Adrenal gland (tissue), 12 donors: Measurements from ENCODE around the gene ATP5IF1. TPM values are rescaled to one million over a fixed set of nuclear protein-coding genes. Genes with fewer than 3 reads are reported as not detected.

Experiments
- DNase-seq, 7 donors: peaks; one replicate each; pipeline ENCODE4 v3.0.0-alpha.2; 2019 to 2020
- H3K27ac ChIP-seq, 5 donors: fragments of 200-600 bp; sonication (generic) in 4 of 5; 1 replicate in 3 of 5; 2 replicates in 2 of 5; pipeline versions ENCODE4 v1.5.1 to v1.8.0; 2016 to 2020; ENCODE audit warnings: mild to moderate bottlenecking in 1 of 5
- H3K27me3 ChIP-seq: fragments of 200-600 bp; 2 replicates; pipeline ENCODE4 v1.8.0; 2021
- H3K36me3 ChIP-seq, 2 donors: fragments of 200-600 bp; replicated peaks in 1 of 2; 1 replicate in 1 of 2; 2 replicates in 1 of 2; pipeline versions ENCODE4 v1.5.1 to v1.8.0; 2018 to 2022
- H3K4me1 ChIP-seq, 2 donors: fragments of 200-600 bp; replicated peaks in 1 of 2; 1 replicate in 1 of 2; 2 replicates in 1 of 2; pipeline versions ENCODE4 v1.5.1 to v1.8.0; 2018 to 2021
- H3K4me3 ChIP-seq, 4 donors: fragments of 200-600 bp; sonication (generic) in 3 of 4; one replicate each; pipeline ENCODE4 v1.5.1; 2016 to 2018
- H3K9me3 ChIP-seq, 3 donors: fragments of 200-600 bp; sonication (generic) in 1 of 3; replicated peaks in 1 of 3; 1 replicate in 2 of 3; 2 replicates in 1 of 3; pipeline versions ENCODE4 v1.5.1 to v1.8.0; 2016 to 2021
- CTCF ChIP-seq, 6 experiments: fragments of 450-650 bp in 4 of 6; fragments of 200-600 bp in 2 of 6; sonication (generic) in 1 of 6; IDR thresholded peaks; 1 replicate in 5 of 6; 2 replicates in 1 of 6; pipeline versions ENCODE4 v1.5.1 to v1.8.0; 2016 to 2021; ENCODE audit warnings: antibody characterized with exemption in 6 of 6, mild to moderate bottlenecking in 2 of 6, moderate library complexity in 1 of 6
- POLR2A ChIP-seq, 2 donors: fragments of 450-650 bp; IDR thresholded peaks; one replicate each; pipeline ENCODE4 v1.6.1; 2017; ENCODE audit warnings: antibody characterized with exemption in 2 of 2, mild to moderate bottlenecking in 2 of 2, moderate library complexity in 1 of 2
- WGBS, 4 donors: extraction: QIAGEN DNeasy Blood & Tissue Kit in 2 of 4; methylation state at CpG; one replicate each; pipeline versions ENCODE4 v1.1.5 to v1.1.7; 2013 to 2017; 5-methylcytosine and 5-hydroxymethylcytosine counted together
- intact Hi-C, 2 donors: fragments of 100-400 bp; cut with DNase I; formaldehyde crosslinking; loops; one replicate each; pipeline versions ENCODE4 v1.14.1 to v1.15.0; 2022 to 2023
- polyA plus RNA-seq, 3 donors: library from polyadenylated mRNA; stranded (reverse); fragments of 200-250 nt in 2 of 3; fragments of 350-450 nt in 1 of 3; fragmentation: Illumina TruSeq in 1 of 3; extraction: RNeasy Lipid Tissue Mini Kit (QIAGEN cat#74804) in 1 of 3; gene quantifications; one replicate each; pipeline ENCODE4 v1.2.3, GENCODE V29; 2013 to 2014
- total RNA-seq, 9 donors: library from RNA; depleted of rRNA in 4 of 9; stranded (reverse); fragments of >200 nt in 4 of 9; fragments of 120-200 nt in 1 of 9; fragmentation: NEBNext Ultra II Directional in 1 of 9; extraction: Animal tissue kit (Norgen Biotek cat#: 25700) in 1 of 9; gene quantifications; one replicate each; pipeline versions ENCODE4 v1.1.0 to v1.2.4, GENCODE V29; 2013 to 2023
- donor health status: healthy with polysubstance abuse.
- donor health status: Bipolar disorder and iron deficiency.
- donor health status: DM: yes; HTN: yes; CAD: no.
- donor health status: DM: no; HTN: no; CAD: no.
- donor health status: DM: no; HTN: no; CAD: no.
- donor health status: DM: yes; HTN: yes; CAD: no.

Gene ATP5IF1
- total and polyA plus RNA-seq, 12 donors: 111 to 967 (median 224) TPM

GRCh38 chr1:28257736-28258135 lies 21.8 kb downstream of the ATP5IF1 start:
- Histone ChIP-seq H3K27me3 (no peaks in the 10 kb centered on the region), H3K27ac (no peak overlapping the region), H3K4me3 (no peak overlapping the region), H3K4me1 (peaks cover 14 to 22% of the 10 kb centered on the region in 2 donors), H3K36me3 (no peaks in the 10 kb centered on the region), H3K9me3 (no peaks in the 10 kb centered on the region)
- WGBS, 4 donors: 92 to 95% (median 94%) methylated on average over 4 of the region's 4 CpGs
- intact Hi-C loops: no loop called here
- no peak for TF ChIP-seq POLR2A (IDR thresholded peaks at IDR 0.05)
- no peak for TF ChIP-seq CTCF (IDR thresholded peaks at IDR 0.05)
- no peak for DNase-seq

GRCh38 chr1:28258628-28259251 lies 22.8 kb downstream of the ATP5IF1 start:
- WGBS, 4 donors: 10 to 20% (median 16%) methylated on average over 9 to 12 of the region's 12 CpGs
- peak overlapping the region in 4 of 5 donors; percentile 9 to 86 (median 66) for H3K27ac ChIP-seq
- no peak for DNase-seq
- peak overlapping the region in 1 of 4 donors; percentile 73 for H3K4me3 ChIP-seq
- intact Hi-C loops: no loop called here
- no peaks in the 10 kb centered on the region for H3K27me3 ChIP-seq
- no peaks in the 10 kb centered on the region for H3K9me3 ChIP-seq
- TF ChIP-seq CTCF (IDR thresholded peaks at IDR 0.05) (no peak), POLR2A (IDR thresholded peaks at IDR 0.05) (no peak)
- no peaks in the 10 kb centered on the region for H3K36me3 ChIP-seq
- H3K4me1 ChIP-seq: peaks cover 14 to 22% of the 10 kb centered on the region in 2 donors

- TF ChIP-seq POLR2A (IDR thresholded peaks at IDR 0.05) (peak; percentile 97 to 99), CTCF (IDR thresholded peaks at IDR 0.05) (no peak)
- intact Hi-C loops: no loop called here
- 0% methylated on average over 18 to 76 of the region's 76 CpGs for WGBS, 4 donors
- Histone ChIP-seq H3K27me3 (no peaks in the 10 kb centered on the region), H3K36me3 (no peaks in the 10 kb centered on the region), H3K4me1 (peaks cover 14 to 22% of the 10 kb centered on the region in 2 donors), H3K4me3 (peak within 1 kb of the TSS; percentile 67 to 73 (median 71)), H3K27ac (peak within 1 kb of the TSS; percentile 62 to 87 (median 84)), H3K9me3 (no peaks in the 10 kb centered on the region)
- DNase-seq: peak; percentile 99 to 100 (median 100)
These were observed 23.5 kb downstream of the ATP5IF1 start, which contains the start of gene SESN2 for GRCh38 chr1:28259252-28259933. TSS of gene SESN2 (plus strand) at chr1:28259518. CDS start at chr1:28259848, 330 bp downstream.

- 1 to 10% (median 2%) methylated on average over 6 to 66 of the region's 66 CpGs for WGBS, 4 donors
These were observed 24.2 kb downstream of the ATP5IF1 start for GRCh38 chr1:28259934-28260802.

More at GRCh38 chr1:28259934-28260802, 24.2 kb downstream of the ATP5IF1 start:
- Histone ChIP-seq H3K4me1 (peaks cover 14 to 26% of the 10 kb centered on the region in 2 donors), H3K36me3 (no peaks in the 10 kb centered on the region), H3K27me3 (no peaks in the 10 kb centered on the region), H3K9me3 (no peaks in the 10 kb centered on the region), H3K27ac (peak overlapping the region; percentile 62 to 87 (median 84)), H3K4me3 (peak overlapping the region; percentile 67 to 73 (median 71))
- TF ChIP-seq POLR2A (IDR thresholded peaks at IDR 0.05): peak in 1 of 2 donors; percentile 22
- no peak for TF ChIP-seq CTCF (IDR thresholded peaks at IDR 0.05)
- DNase-seq: peak; percentile 74 to 84 (median 77)
- intact Hi-C loops: loop anchor here (10.0 kb wide), 2 partner anchors 55 to 75 kb away; no protein-coding TSS in a partner anchor
